Skeletal muscle satellite cell (primary cell): ENCODE measurements around the gene ZNF740.

ENCODE experiments used
- H3K27me3 ChIP-seq: 2 replicates; pipeline ENCODE4 v1.7.0; 2013; ENCODE audit warnings: low read length; ENCODE audit not compliant: control insufficient read depth, insufficient read depth
- H3K36me3 ChIP-seq: 2 replicates; pipeline ENCODE4 v1.7.0; 2013; ENCODE audit warnings: mild to moderate bottlenecking, control low read depth, low read length; ENCODE audit not compliant: insufficient read depth
- H3K4me1 ChIP-seq: 2 replicates; pipeline ENCODE4 v1.7.0; 2013; ENCODE audit warnings: low read length; ENCODE audit not compliant: control insufficient read depth, insufficient read depth
- H3K4me2 ChIP-seq: 2 replicates; pipeline ENCODE4 v1.7.0; 2013; ENCODE audit warnings: mild to moderate bottlenecking, low read length
- H3K4me3 ChIP-seq: 2 replicates; pipeline ENCODE4 v1.7.0; 2013; ENCODE audit warnings: low read length
- H3K9ac ChIP-seq: 2 replicates; pipeline ENCODE4 v1.7.0; 2013; ENCODE audit warnings: mild to moderate bottlenecking, low read depth, low read length, moderate library complexity
- H3K9me3 ChIP-seq: replicated peaks from 2 replicates; pipeline ENCODE4 v1.7.0; 2013; ENCODE audit warnings: mild to moderate bottlenecking, control low read depth, low read length

The ZNF740 gene

DNA sequence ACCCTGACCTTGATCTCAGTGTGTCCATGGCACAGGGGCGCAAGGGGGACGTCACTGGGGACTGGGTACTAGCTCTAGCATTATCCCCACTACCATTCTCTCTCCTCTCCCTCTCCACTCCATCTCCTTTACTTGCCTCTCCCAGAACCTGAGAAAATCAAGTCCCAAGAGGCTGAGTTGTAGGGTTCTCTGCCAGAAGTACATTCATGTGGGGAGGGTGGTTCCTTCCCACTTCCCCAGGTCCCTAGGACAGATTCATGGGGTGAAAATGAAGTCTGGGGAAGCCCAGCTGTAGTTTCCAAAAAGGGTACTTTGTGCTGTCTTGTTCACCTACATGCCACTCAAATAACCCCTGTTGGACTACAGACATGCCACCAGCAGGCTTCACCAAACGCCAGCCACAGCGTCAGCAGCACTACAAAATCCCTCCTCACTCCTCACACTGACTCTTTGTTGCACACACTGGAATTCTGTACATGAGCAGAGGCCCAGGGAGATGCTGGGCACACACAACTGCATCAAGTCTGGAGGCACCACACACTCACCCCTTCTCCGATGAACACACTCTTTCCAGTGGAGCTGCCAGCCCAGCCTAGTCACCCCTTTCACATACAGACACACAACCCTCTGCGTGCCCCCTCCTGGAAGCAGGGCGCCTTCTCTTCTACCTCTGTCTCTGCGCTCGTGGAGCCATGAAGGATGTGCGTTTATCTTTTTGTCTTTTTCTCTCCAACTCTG lies 44.5 kb downstream of the ZNF740 start:
- H3K4me2 ChIP-seq: no peak overlapping the region
- no peaks in the 10 kb centered on the region for H3K27me3 ChIP-seq
- H3K4me1 ChIP-seq: peaks cover 30% of the 10 kb centered on the region
- H3K9me3 ChIP-seq: no peaks in the 10 kb centered on the region
- no peak overlapping the region for H3K4me3 ChIP-seq
- H3K36me3 ChIP-seq: peaks cover 10% of the 10 kb centered on the region
- no peak overlapping the region for H3K9ac ChIP-seq

- Histone ChIP-seq H3K9ac (no peak overlapping the region), H3K4me2 (no peak overlapping the region), H3K4me1 (peaks cover 28% of the 10 kb centered on the region), H3K4me3 (no peak overlapping the region), H3K9me3 (no peaks in the 10 kb centered on the region), H3K27me3 (no peaks in the 10 kb centered on the region), H3K36me3 (peaks cover 10% of the 10 kb centered on the region)
Observed at GRCh38 chr12:53225635-53226424, 45.3 kb downstream of the ZNF740 start.

- no peaks in the 10 kb centered on the region for H3K9me3 ChIP-seq
- peaks cover 32% of the 10 kb centered on the region for H3K4me1 ChIP-seq
- peaks cover 10% of the 10 kb centered on the region for H3K36me3 ChIP-seq
- H3K4me2 ChIP-seq: no peak overlapping the region
- no peak overlapping the region for H3K9ac ChIP-seq
- no peak overlapping the region for H3K4me3 ChIP-seq
- no peaks in the 10 kb centered on the region for H3K27me3 ChIP-seq
Observed at GRCh38 chr12:53226815-53227214, 46.3 kb downstream of the ZNF740 start.

- H3K4me2 ChIP-seq: no peak overlapping the region
- no peaks in the 10 kb centered on the region for H3K27me3 ChIP-seq
- no peaks in the 10 kb centered on the region for H3K9me3 ChIP-seq
- H3K36me3 ChIP-seq: peaks cover 10% of the 10 kb centered on the region
- no peak overlapping the region for H3K9ac ChIP-seq
- H3K4me1 ChIP-seq: peaks cover 28% of the 10 kb centered on the region
- no peak overlapping the region for H3K4me3 ChIP-seq
Observed at GRCh38 chr12:53227341-53227740, 46.8 kb downstream of the ZNF740 start.

- no peaks in the 10 kb centered on the region for H3K27me3 ChIP-seq
- peaks cover 10% of the 10 kb centered on the region for H3K36me3 ChIP-seq
- peaks cover 28% of the 10 kb centered on the region for H3K4me1 ChIP-seq
- H3K4me3 ChIP-seq: no peak overlapping the region
- H3K9me3 ChIP-seq: no peaks in the 10 kb centered on the region
- no peak overlapping the region for H3K9ac ChIP-seq
- H3K4me2 ChIP-seq: no peak overlapping the region
Observed at GRCh38 chr12:53227836-53228235, 47.3 kb downstream of the ZNF740 start.

DNA sequence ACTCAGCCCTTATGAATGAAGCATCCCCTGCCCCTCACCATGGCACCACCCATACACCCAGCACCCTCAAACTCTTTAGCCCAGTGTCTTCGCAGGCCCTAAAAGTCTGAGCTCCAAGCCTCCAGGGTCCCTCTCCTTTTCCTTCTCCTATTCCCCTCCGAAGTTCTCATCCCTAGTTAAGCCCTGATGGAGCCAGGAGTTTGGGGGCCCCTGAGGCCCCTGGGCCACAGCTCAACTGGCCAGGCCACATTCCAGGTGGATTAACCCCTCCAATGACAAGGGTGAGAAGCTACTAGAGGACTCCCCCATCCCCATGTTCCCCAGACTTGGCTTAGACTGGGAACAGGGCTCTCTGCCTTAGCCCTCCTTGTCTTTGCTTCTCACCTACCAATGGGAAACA lies 48.9 kb downstream of the ZNF740 start:
- Histone ChIP-seq H3K9ac (no peak overlapping the region), H3K27me3 (no peaks in the 10 kb centered on the region), H3K36me3 (peaks cover 6% of the 10 kb centered on the region), H3K9me3 (no peaks in the 10 kb centered on the region), H3K4me3 (no peak overlapping the region), H3K4me2 (no peak overlapping the region), H3K4me1 (peaks cover 32% of the 10 kb centered on the region)

- H3K9ac ChIP-seq: no peak overlapping the region
- H3K27me3 ChIP-seq: no peaks in the 10 kb centered on the region
- H3K4me2 ChIP-seq: peak overlapping the region; percentile 93
- H3K36me3 ChIP-seq: peaks cover 6% of the 10 kb centered on the region
- H3K9me3 ChIP-seq: no peaks in the 10 kb centered on the region
- no peak overlapping the region for H3K4me3 ChIP-seq
- peaks cover 32% of the 10 kb centered on the region for H3K4me1 ChIP-seq
Observed at GRCh38 chr12:53230108-53230845, 49.8 kb downstream of the ZNF740 start.

- peaks cover 7% of the 10 kb centered on the region for H3K27me3 ChIP-seq
- H3K9ac ChIP-seq: peak overlapping the region; percentile 79
- peaks cover 32% of the 10 kb centered on the region for H3K4me1 ChIP-seq
Observed at GRCh38 chr12:53231671-53231920, 51.1 kb downstream of the ZNF740 start.

DNA sequence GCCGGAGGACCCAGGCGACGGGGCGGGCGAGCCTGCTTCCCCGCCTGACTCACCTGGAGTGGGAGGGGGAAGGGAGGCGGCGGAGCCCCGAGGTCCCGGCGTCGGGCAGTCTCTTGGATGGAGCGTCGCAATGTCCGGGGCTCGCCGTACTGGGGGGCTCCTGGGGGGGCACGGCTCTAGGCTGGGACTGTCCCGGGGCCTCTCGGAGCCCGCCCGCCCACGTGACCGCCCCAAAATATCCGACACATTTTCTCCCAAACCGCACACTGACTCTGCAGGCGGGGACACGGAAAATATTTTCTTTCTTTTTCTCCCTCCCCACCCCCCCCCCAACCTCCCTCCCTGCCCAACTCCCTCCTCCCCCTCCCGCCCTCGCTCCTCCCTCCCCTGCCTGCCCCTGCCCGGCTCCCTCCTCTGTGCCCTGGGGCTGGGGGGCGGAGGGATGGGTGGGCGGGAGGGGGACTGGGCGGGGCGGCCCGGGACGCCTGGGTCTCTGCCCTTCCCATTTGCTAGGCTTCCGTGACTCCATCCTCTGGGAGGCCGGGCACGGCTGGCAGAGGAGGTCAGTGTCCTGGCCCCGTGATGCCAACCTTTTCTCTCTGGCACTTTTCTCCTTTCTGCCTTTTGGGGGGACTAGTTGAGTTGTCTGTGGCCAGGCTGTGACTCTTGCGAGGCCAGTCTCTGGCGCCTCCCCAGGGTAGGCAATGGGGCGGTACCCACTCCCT lies 51.6 kb downstream of the ZNF740 start, which contains the start of gene RARG:
RARG (minus strand) TSS at position 289 of the 725 bp plus-strand sequence. CDS start 4,664 bp downstream, outside the sequence.
- peak within 1 kb of the TSS; percentile 79 for H3K9ac ChIP-seq
- peak within 1 kb of the TSS; percentile 78 for H3K4me3 ChIP-seq
- H3K4me1 ChIP-seq: peaks cover 32% of the 10 kb centered on the region
- H3K27me3 ChIP-seq: peaks cover 12% of the 10 kb centered on the region
- peak within 1 kb of the TSS; percentile 93 for H3K4me2 ChIP-seq
- H3K9me3 ChIP-seq: no peaks in the 10 kb centered on the region
- peaks cover 3% of the 10 kb centered on the region for H3K36me3 ChIP-seq

More at GRCh38 chr12:53231671-53231920, 51.1 kb downstream of the ZNF740 start:
- H3K4me3 ChIP-seq: peak overlapping the region; percentile 78
- H3K9me3 ChIP-seq: no peaks in the 10 kb centered on the region
- H3K4me2 ChIP-seq: peak overlapping the region; percentile 93
- H3K36me3 ChIP-seq: peaks cover 6% of the 10 kb centered on the region

- peaks cover 32% of the 10 kb centered on the region for H3K4me1 ChIP-seq
- H3K27me3 ChIP-seq: peaks cover 19% of the 10 kb centered on the region
- peak overlapping the region; percentile 69 for H3K4me3 ChIP-seq
Observed at GRCh38 chr12:53232646-53233461, 52.3 kb downstream of the ZNF740 start.

More at GRCh38 chr12:53232646-53233461, 52.3 kb downstream of the ZNF740 start:
- Histone ChIP-seq H3K36me3 (no peaks in the 10 kb centered on the region), H3K9me3 (no peaks in the 10 kb centered on the region), H3K9ac (peak overlapping the region; percentile 57), H3K4me2 (peak overlapping the region; percentile 87)
